Natural killer cell (primary cell): ENCODE data around the gene MRPL33. TPM values are rescaled to one million over a fixed set of nuclear protein-coding genes. Genes with fewer than 3 reads are reported as not detected.

Experiments used
- ATAC-seq, 3 donors: fragments of 150-1000 bp in 2 of 3; fragments of 200-7000 bp in 1 of 3; cut with Tn5 transposase; 1 replicate in 1 of 3; 2 replicates in 2 of 3; pipeline ENCODE4 v1.10.0; 2021; ENCODE audit warnings: mild to moderate bottlenecking in 2 of 3, moderate library complexity in 2 of 3
- DNase-seq, 2 donors: peaks; one replicate each; pipeline versions ENCODE4 v3.0.0 to v3.0.0-alpha.2; 2013 to 2021; ENCODE audit warnings: mixed read lengths in 1 of 2
- H3K27ac ChIP-seq: one replicate; pipeline ENCODE4 v1.5.1; 2013; ENCODE audit warnings: mild to moderate bottlenecking, low read length
- H3K27me3 ChIP-seq: one replicate; pipeline ENCODE4 v1.6.1; 2013; ENCODE audit warnings: low read length; ENCODE audit not compliant: control insufficient read depth, insufficient read depth
- H3K36me3 ChIP-seq: one replicate; pipeline ENCODE4 v1.6.1; 2013; ENCODE audit warnings: low read length; ENCODE audit not compliant: control insufficient read depth, insufficient read depth
- H3K4me1 ChIP-seq: one replicate; pipeline ENCODE4 v1.6.1; 2013; ENCODE audit warnings: low read length; ENCODE audit not compliant: control insufficient read depth, insufficient read depth
- H3K4me3 ChIP-seq: one replicate; pipeline ENCODE4 v1.5.1; 2013; ENCODE audit warnings: low read length
- H3K9me3 ChIP-seq: one replicate; pipeline ENCODE4 v1.6.1; 2013; ENCODE audit warnings: low read length; ENCODE audit not compliant: control insufficient read depth, insufficient read depth
- H3K27ac Mint-ChIP-seq, 2 donors: one replicate each; pipeline ENCODE4 v1.8.0; 2022; ENCODE audit warnings: mild to moderate bottlenecking in 2 of 2, mixed read lengths in 2 of 2, moderate library complexity in 1 of 2
- H3K27me3 Mint-ChIP-seq, 2 donors: one replicate each; pipeline ENCODE4 v1.8.0; 2022; ENCODE audit warnings: low read depth in 2 of 2, mixed read lengths in 2 of 2
- H3K36me3 Mint-ChIP-seq: one replicate; pipeline ENCODE4 v1.8.0; 2022; ENCODE audit warnings: mixed read lengths
- H3K4me1 Mint-ChIP-seq, 2 donors: one replicate each; pipeline ENCODE4 v1.8.0; 2022; ENCODE audit warnings: mixed read lengths in 2 of 2
- H3K4me3 Mint-ChIP-seq: one replicate; pipeline ENCODE4 v1.8.0; 2022; ENCODE audit warnings: mild to moderate bottlenecking, moderate library complexity, mixed read lengths
- H3K9me3 Mint-ChIP-seq, 2 donors: one replicate each; pipeline ENCODE4 v1.8.0; 2022; ENCODE audit warnings: mixed read lengths in 2 of 2
- WGBS: methylation state at CpG from one replicate; pipeline ENCODE4 v1.1.7; 2013; ENCODE audit warnings: missing lambda C conversion rate; ENCODE audit not compliant: insufficient coverage; 5-methylcytosine and 5-hydroxymethylcytosine counted together
- intact Hi-C: fragments of 100-400 bp; cut with micrococcal nuclease; formaldehyde crosslinking; loops from one replicate; pipeline ENCODE4 v1.14.2; 2022
- total RNA-seq, 4 donors: library from RNA; stranded (reverse); fragments of 120-200 nt in 1 of 4; gene quantifications; one replicate each; pipeline versions ENCODE4 v1.2.3 to v1.2.4, GENCODE V29; 2013 to 2022
- TF ChIP-seq, protein P1 (sequence below): fragments of 200-600 bp; IDR thresholded peaks from one replicate; pipeline ENCODE4 v1.8.0; 2022; ENCODE audit warnings: antibody characterized with exemption

The MRPL33 gene
- total RNA-seq, 3 donors from 2014 or later (not counting 1 experiment from before 2014, with no cell fraction given) = 21.5 to 28.5 (median 27.3) TPM

GRCh38 chr2:27756091-27756490 is 15.4 kb upstream of the MRPL33 start:
- Histone ChIP-seq H3K4me3 (no peak overlapping the region), H3K9me3 (no peaks in the 10 kb centered on the region), H3K27ac (no peak overlapping the region), H3K27me3 (no peaks in the 10 kb centered on the region), H3K36me3 (no peaks in the 10 kb centered on the region), H3K4me1 (no peaks in the 10 kb centered on the region)
- no peaks in the 10 kb centered on the region for H3K9me3 Mint-ChIP-seq
- no peak for DNase-seq
- ATAC-seq = no peak
- peaks cover 0 to 4% of the 10 kb centered on the region in 2 donors for H3K27me3 Mint-ChIP-seq
- no peak overlapping the region for H3K27ac Mint-ChIP-seq
- intact Hi-C loops = no loop called here
- no peaks in the 10 kb centered on the region for H3K36me3 Mint-ChIP-seq
- TF ChIP-seq, protein P1, sequence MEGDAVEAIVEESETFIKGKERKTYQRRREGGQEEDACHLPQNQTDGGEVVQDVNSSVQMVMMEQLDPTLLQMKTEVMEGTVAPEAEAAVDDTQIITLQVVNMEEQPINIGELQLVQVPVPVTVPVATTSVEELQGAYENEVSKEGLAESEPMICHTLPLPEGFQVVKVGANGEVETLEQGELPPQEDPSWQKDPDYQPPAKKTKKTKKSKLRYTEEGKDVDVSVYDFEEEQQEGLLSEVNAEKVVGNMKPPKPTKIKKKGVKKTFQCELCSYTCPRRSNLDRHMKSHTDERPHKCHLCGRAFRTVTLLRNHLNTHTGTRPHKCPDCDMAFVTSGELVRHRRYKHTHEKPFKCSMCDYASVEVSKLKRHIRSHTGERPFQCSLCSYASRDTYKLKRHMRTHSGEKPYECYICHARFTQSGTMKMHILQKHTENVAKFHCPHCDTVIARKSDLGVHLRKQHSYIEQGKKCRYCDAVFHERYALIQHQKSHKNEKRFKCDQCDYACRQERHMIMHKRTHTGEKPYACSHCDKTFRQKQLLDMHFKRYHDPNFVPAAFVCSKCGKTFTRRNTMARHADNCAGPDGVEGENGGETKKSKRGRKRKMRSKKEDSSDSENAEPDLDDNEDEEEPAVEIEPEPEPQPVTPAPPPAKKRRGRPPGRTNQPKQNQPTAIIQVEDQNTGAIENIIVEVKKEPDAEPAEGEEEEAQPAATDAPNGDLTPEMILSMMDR = no peak
- 83% methylated on average over 3 of the region's 3 CpGs for WGBS
- H3K4me1 Mint-ChIP-seq = no peaks in the 10 kb centered on the region
- no peak overlapping the region for H3K4me3 Mint-ChIP-seq

- H3K4me1 ChIP-seq = no peaks in the 10 kb centered on the region
Observed at GRCh38 chr2:27756544-27757498, 14.7 kb upstream of the MRPL33 start.

GRCh38 chr2:27762951-27763906 is 8.3 kb upstream of the MRPL33 start:
- H3K36me3 ChIP-seq = no peaks in the 10 kb centered on the region
- Mint-ChIP-seq H3K27me3 (peaks cover 0 to 9% of the 10 kb centered on the region in 2 donors), H3K36me3 (no peaks in the 10 kb centered on the region), H3K9me3 (no peaks in the 10 kb centered on the region), H3K27ac (no peak overlapping the region), H3K4me1 (peaks cover 0 to 10% of the 10 kb centered on the region in 2 donors), H3K4me3 (no peak overlapping the region)
- 94% methylated on average over 3 of the region's 3 CpGs for WGBS
- ATAC-seq (no peak), DNase-seq (no peak)
- intact Hi-C loops = no loop called here
- H3K9me3 ChIP-seq = no peaks in the 10 kb centered on the region
- TF ChIP-seq, protein P1 = no peak
- no peak overlapping the region for H3K27ac ChIP-seq
- H3K27me3 ChIP-seq = no peaks in the 10 kb centered on the region
- peaks cover 11% of the 10 kb centered on the region for H3K4me1 ChIP-seq
- no peak overlapping the region for H3K4me3 ChIP-seq

More at GRCh38 chr2:27756544-27757498, 14.7 kb upstream of the MRPL33 start:
- no peak overlapping the region for H3K4me3 ChIP-seq
- no peak overlapping the region for H3K27ac ChIP-seq
- intact Hi-C loops = no loop called here
- no peak for ATAC-seq
- H3K27ac Mint-ChIP-seq = no peak overlapping the region
- TF ChIP-seq, protein P1 = no peak
- H3K27me3 Mint-ChIP-seq = peaks cover 0 to 4% of the 10 kb centered on the region in 2 donors
- DNase-seq = no peak
- H3K36me3 ChIP-seq = no peaks in the 10 kb centered on the region
- H3K9me3 ChIP-seq = no peaks in the 10 kb centered on the region
- H3K36me3 Mint-ChIP-seq = no peaks in the 10 kb centered on the region
- H3K4me3 Mint-ChIP-seq = no peak overlapping the region
- H3K9me3 Mint-ChIP-seq = no peaks in the 10 kb centered on the region
- no peaks in the 10 kb centered on the region for H3K4me1 Mint-ChIP-seq
- H3K27me3 ChIP-seq = no peaks in the 10 kb centered on the region
- WGBS = 74% methylated on average over 6 of the region's 8 CpGs
